RWPE2 (cell line): Measurements from ENCODE around the gene CIITA.

ENCODE experiments used
- ATAC-seq: fragments of 200-7000 bp; cut with Tn5 transposase; 3 replicates; pipeline ENCODE4 v1.9.1; 2021; ENCODE audit warnings: low read depth
- DNase-seq: peaks from one replicate; pipeline ENCODE4 v3.0.0-alpha.2; 2020; ENCODE audit warnings: low spot score
- H3K27ac ChIP-seq: fragments of 450-650 bp; 2 replicates; pipeline ENCODE4 v1.5.1; 2017; ENCODE audit warnings: mild to moderate bottlenecking; ENCODE audit not compliant: poor library complexity, severe bottlenecking
- H3K27me3 ChIP-seq: fragments of 250-450 bp; sonication (Bioruptor Pico); 2 replicates; pipeline ENCODE4 v1.5.1; 2021; ENCODE audit warnings: mild to moderate bottlenecking, moderate library complexity; ENCODE audit not compliant: insufficient read depth, poor library complexity, severe bottlenecking
- H3K36me3 ChIP-seq: fragments of 250-450 bp; sonication (Bioruptor Pico); 2 replicates; pipeline ENCODE4 v1.5.1; 2020; ENCODE audit warnings: low read depth, mild to moderate bottlenecking, moderate library complexity
- H3K4me1 ChIP-seq: fragments of 250-450 bp; sonication (Bioruptor Pico); 2 replicates; pipeline ENCODE4 v1.5.1; 2021; ENCODE audit warnings: mild to moderate bottlenecking, moderate library complexity; ENCODE audit not compliant: insufficient read depth, poor library complexity, severe bottlenecking
- H3K4me3 ChIP-seq: fragments of 250-450 bp; sonication (Bioruptor Pico); 2 replicates; pipeline ENCODE4 v1.5.1; 2021; ENCODE audit warnings: mild to moderate bottlenecking, moderate library complexity; ENCODE audit not compliant: severe bottlenecking
- H3K9me3 ChIP-seq: fragments of 250-450 bp; sonication (Bioruptor Pico); 2 replicates; pipeline ENCODE4 v1.5.1; 2021; ENCODE audit warnings: mild to moderate bottlenecking, moderate library complexity; ENCODE audit not compliant: severe bottlenecking
- TF ChIP-seq, protein P1 (sequence below): fragments of 450-650 bp; IDR thresholded peaks from one replicate; pipeline ENCODE4 v1.5.1; 2017; ENCODE audit warnings: mild to moderate bottlenecking, moderate library complexity; ENCODE audit not compliant: poor library complexity, severe bottlenecking

Gene CIITA

DNA sequence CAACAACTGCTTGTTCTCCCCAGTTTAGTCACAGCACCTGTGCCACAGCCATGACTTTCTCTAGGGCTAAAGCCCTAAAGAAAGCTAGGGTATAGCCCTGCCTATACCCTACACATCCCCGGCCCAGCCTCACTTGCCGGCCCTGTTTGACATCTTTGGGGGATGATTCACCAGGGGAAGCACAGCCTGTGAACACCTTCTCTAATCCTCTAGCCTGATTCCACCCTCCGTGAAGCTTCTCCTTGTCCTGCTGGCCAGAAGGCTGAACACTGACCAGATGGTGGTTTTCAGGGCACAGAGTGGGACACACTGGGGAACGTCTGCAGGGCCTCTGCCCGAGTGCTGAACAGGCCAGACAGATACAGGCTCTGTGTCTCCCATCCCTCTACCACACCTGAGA, 73.4 kb downstream of the CIITA start:
- Histone ChIP-seq H3K27me3 (no peaks in the 10 kb centered on the region), H3K4me3 (no peak overlapping the region), H3K27ac (no peak overlapping the region), H3K9me3 (no peaks in the 10 kb centered on the region), H3K4me1 (peaks cover 27% of the 10 kb centered on the region), H3K36me3 (no peaks in the 10 kb centered on the region)
- ATAC-seq: peak; percentile 73
- TF ChIP-seq, protein P1, sequence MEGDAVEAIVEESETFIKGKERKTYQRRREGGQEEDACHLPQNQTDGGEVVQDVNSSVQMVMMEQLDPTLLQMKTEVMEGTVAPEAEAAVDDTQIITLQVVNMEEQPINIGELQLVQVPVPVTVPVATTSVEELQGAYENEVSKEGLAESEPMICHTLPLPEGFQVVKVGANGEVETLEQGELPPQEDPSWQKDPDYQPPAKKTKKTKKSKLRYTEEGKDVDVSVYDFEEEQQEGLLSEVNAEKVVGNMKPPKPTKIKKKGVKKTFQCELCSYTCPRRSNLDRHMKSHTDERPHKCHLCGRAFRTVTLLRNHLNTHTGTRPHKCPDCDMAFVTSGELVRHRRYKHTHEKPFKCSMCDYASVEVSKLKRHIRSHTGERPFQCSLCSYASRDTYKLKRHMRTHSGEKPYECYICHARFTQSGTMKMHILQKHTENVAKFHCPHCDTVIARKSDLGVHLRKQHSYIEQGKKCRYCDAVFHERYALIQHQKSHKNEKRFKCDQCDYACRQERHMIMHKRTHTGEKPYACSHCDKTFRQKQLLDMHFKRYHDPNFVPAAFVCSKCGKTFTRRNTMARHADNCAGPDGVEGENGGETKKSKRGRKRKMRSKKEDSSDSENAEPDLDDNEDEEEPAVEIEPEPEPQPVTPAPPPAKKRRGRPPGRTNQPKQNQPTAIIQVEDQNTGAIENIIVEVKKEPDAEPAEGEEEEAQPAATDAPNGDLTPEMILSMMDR: no peak
- no peak for DNase-seq

DNA sequence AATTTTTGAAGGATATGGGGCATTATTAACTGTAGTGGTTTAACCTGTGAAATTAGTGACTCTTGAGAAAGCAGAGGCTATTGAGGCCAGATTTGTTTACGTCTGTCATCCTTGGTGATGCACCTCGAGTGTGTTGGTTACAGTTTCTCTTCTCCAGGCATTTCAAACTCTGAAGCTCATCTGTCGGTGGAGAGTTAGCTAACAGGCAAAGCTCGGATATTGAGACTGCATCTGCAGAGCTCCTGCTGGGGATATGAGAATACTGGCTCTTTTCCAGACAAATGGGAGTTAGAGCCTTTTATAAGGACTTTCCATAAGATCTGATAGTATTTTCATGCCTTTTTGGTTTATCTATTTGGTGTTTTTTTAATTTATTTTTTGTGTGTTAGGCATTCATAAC, 74.0 kb downstream of the CIITA start:
- H3K9me3 ChIP-seq: no peaks in the 10 kb centered on the region
- TF ChIP-seq, protein P1: no peak
- no peaks in the 10 kb centered on the region for H3K27me3 ChIP-seq
- ATAC-seq (no peak), DNase-seq (no peak)
- no peaks in the 10 kb centered on the region for H3K36me3 ChIP-seq
- H3K4me1 ChIP-seq: peaks cover 20% of the 10 kb centered on the region
- no peak overlapping the region for H3K27ac ChIP-seq
- no peak overlapping the region for H3K4me3 ChIP-seq

DNA sequence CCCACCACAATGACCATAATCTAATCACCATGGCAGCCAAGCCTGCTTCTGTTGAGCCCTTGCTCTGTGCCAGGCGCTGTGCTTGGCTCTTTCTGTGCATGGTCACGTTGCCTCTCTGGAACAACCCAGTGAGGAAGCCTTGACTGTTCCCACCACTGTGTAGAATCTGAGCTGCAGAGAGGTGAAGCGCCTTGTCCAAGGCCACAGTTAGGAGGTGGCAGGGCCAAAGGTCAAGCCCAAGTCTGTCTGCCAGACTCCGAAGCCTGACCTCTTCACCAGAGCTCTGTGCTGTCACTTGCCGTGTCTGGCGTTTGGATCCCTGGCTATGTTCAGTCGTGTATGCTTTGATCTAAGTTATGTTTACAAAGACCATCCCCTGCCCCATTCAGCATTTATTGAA, 77.9 kb downstream of the CIITA start:
- Histone ChIP-seq H3K27ac (no peak overlapping the region), H3K9me3 (no peaks in the 10 kb centered on the region), H3K4me1 (peaks cover 21% of the 10 kb centered on the region), H3K4me3 (no peak overlapping the region), H3K27me3 (no peaks in the 10 kb centered on the region), H3K36me3 (no peaks in the 10 kb centered on the region; the same call in 1 of the 2 replicates)
- ATAC-seq (no peak), DNase-seq (no peak)
- TF ChIP-seq, protein P1: no peak

DNA sequence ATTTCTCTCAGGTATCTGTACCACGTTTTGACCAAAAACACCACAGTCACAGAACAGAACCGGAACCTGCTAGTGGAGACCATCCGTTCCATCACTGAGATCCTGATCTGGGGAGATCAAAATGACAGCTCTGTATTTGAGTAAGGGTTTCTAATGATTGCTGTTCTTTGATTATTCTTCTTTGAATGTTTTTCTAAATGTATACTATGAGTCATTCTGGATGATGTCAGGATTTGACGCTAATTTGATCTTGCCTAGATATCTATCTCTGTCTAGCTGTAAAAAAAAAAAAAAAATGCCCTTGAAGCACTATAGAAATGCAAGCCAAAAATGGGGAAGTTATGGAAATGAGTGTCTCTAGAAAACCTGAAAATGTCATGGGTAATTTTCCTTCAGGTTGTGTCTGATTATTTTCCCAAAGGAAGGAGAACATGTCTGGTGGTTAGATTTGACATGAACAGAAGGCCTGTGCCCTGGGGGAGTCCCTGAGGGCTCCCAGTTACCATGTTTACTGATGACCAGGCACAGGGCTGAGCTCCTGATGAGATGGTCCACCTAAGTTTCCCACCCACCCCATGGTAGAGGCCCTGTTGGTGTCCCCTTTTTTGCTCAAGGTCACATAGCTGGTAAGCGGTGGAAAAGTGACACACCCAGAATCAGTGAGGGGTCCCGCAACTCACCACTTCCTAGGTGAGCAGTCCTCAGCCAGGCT, 80.9 kb downstream of the CIITA start:
- ATAC-seq (peak; percentile 37; the same call in 1 of the 3 replicates), DNase-seq (no peak)
- H3K36me3 ChIP-seq: peaks cover 5% of the 10 kb centered on the region
- peak overlapping the region; percentile 33 for H3K27ac ChIP-seq
- no peak overlapping the region for H3K4me3 ChIP-seq
- TF ChIP-seq, protein P1: no peak
- H3K27me3 ChIP-seq: no peaks in the 10 kb centered on the region
- H3K4me1 ChIP-seq: peaks cover 20% of the 10 kb centered on the region
- no peaks in the 10 kb centered on the region for H3K9me3 ChIP-seq

DNA sequence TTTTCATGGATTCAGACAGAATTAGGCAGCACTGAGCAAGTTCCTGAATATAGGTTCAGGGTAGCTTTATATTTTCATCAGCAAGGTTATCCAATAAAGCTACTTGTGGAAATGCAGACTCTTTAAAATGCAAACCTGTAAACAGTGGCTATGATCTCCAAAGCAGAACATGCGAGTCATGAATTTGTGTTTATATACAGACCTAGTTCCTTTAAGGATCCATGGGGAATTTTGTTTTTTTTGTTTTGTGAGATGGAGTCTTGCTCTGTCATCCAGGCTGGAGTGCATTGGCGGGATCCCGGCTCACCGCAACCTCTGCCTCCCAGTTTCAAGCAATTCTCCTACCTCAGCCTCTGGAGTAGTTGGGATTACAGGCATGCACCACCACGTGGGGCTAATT, 82.2 kb downstream of the CIITA start:
- DNase-seq (no peak), ATAC-seq (no peak)
- Histone ChIP-seq H3K4me1 (peaks cover 21% of the 10 kb centered on the region), H3K9me3 (no peaks in the 10 kb centered on the region), H3K27me3 (no peaks in the 10 kb centered on the region), H3K27ac (no peak overlapping the region), H3K4me3 (no peak overlapping the region), H3K36me3 (peaks cover 6% of the 10 kb centered on the region)
- TF ChIP-seq, protein P1: no peak
